ENCODE results near the gene LILRB5. TPM values are rescaled to one million over a fixed set of nuclear protein-coding genes. Genes with fewer than 3 reads are reported as not detected.
A peak's percentile ranks its signal among the peaks of the same experiment; 100 is the strongest.

Gene LILRB5
- total RNA-seq, 1 donor from 2014 or later, result not detected

DNA sequence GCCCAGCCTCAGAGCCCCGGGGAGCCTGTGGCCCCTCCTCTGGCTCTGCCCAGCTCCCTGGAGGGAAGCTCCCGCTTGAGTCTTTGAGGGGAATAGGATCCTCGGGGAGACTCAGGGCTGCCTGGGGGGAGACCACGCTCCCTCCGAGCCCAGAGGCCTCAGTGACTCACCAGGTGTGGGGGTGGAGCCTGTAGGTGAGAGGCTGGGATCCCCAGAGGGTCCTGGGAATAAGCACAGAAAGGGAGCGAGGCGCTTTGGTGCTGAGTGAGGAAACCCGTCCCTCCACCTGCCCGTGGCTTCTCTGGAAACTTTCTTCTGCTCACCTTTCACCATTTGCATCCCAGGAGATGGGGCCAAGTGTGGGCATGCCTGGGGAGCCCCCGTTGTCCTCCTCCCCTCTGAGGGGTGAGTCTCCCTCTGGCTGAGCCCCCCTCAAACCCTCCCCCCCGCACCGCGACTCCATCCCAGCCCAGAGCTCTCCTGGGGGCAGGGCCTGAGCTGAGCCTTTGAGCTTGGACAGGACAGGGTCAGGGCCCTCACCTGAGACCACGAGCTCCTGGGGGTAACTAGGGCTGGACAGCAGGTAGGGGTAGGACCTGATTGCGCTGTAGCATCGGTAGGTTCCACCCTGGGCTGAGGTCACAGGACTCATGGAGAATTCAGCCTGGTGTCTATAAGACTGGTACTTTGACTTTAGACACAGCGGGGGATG is 2.7 kb downstream of the LILRB5 start:
- Mint-ChIP-seq H3K4me1 (ENCODE audit: low read depth) (no peaks in the 10 kb centered on the region), H3K36me3 (ENCODE audit: low read depth) (no peaks in the 10 kb centered on the region), H3K9me3 (ENCODE audit: low read depth) (no peaks in the 10 kb centered on the region), H3K4me3 (ENCODE audit: unreplicated experiment) (no peak overlapping the region), H3K27ac (ENCODE audit: unreplicated experiment) (no peak overlapping the region), H3K27me3 (ENCODE audit: low read depth) (peaks cover 24% of the 10 kb centered on the region)
- TF ChIP-seq, protein P1, sequence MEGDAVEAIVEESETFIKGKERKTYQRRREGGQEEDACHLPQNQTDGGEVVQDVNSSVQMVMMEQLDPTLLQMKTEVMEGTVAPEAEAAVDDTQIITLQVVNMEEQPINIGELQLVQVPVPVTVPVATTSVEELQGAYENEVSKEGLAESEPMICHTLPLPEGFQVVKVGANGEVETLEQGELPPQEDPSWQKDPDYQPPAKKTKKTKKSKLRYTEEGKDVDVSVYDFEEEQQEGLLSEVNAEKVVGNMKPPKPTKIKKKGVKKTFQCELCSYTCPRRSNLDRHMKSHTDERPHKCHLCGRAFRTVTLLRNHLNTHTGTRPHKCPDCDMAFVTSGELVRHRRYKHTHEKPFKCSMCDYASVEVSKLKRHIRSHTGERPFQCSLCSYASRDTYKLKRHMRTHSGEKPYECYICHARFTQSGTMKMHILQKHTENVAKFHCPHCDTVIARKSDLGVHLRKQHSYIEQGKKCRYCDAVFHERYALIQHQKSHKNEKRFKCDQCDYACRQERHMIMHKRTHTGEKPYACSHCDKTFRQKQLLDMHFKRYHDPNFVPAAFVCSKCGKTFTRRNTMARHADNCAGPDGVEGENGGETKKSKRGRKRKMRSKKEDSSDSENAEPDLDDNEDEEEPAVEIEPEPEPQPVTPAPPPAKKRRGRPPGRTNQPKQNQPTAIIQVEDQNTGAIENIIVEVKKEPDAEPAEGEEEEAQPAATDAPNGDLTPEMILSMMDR (IDR thresholded peaks at IDR 0.05), result no peak
- peak; percentile 77 for DNase-seq (ENCODE audit: low spot score)

DNA sequence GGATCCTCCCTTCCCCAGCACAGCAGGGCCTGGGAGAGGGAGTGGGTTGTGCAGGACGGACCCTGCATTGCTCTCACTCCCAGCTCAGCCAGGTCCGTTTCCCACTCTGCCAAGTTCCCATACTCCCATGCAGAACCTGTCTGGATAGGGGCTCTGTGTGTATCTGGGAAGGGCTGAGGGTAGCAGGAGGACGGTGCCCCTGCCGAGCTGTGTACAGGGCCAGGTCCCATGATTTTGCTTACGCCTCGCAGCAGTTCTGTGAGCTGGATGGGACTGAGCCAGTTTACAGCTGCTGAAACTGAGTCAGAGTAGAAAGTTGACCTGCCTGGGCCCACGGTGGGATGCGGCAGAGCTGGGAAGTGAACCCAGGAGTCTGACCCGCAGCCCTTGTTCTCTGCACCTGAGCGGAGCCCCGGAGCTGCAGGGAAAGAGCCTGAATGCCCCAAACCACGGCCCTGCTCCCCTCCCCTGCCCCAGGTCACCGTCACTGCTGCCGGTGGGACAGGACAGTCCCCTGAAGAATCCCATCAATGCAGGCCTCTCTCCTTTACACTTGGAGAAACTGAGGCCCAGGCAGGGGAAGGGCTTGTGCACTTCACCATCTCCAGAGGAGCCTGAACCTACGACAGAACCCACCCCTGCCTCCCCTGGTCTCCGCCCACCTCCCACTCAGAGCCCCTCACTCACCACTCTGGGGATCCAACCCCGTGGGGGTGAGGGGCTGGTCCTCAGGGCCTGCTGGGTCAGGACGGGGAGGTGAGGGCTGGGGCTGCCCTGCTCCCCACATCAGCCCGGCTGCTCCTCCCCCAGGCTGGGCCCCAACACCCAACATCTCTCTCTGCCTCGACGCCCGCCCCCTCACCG is 3.5 kb downstream of the LILRB5 start:
- H3K9me3 Mint-ChIP-seq (ENCODE audit: low read depth), result no peaks in the 10 kb centered on the region
- H3K27me3 Mint-ChIP-seq (ENCODE audit: low read depth), result peaks cover 25% of the 10 kb centered on the region
- no peaks in the 10 kb centered on the region for H3K4me1 Mint-ChIP-seq (ENCODE audit: low read depth)
- TF ChIP-seq, protein P1 (IDR thresholded peaks at IDR 0.05), result no peak
- peak; percentile 79 for DNase-seq (ENCODE audit: low spot score)
- no peaks in the 10 kb centered on the region for H3K36me3 Mint-ChIP-seq (ENCODE audit: low read depth)
- no peak overlapping the region for H3K27ac Mint-ChIP-seq (ENCODE audit: unreplicated experiment)
- no peak overlapping the region for H3K4me3 Mint-ChIP-seq (ENCODE audit: unreplicated experiment)

DNA sequence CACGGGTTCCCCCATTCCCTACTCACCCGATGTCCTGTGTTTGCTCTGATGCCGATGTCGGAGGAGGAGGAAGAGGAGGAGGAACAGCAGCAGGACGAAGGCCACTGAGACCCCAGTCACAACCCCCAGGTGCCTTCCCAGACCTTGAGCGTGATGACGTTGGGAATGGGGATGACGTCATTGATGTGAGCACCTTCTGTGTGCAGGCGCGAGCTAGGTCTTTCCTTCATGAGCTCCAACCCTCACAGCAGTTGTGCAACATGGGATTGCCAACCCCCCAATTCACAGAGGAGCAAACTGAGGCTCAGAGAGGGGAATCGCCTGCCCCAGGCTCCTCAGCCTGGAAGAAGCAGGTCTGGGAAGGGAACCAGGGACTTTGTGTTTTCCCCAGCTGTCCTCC is 4.2 kb downstream of the LILRB5 start:
- Mint-ChIP-seq H3K27me3 (ENCODE audit: low read depth) (peaks cover 25% of the 10 kb centered on the region), H3K27ac (ENCODE audit: unreplicated experiment) (no peak overlapping the region), H3K36me3 (ENCODE audit: low read depth) (no peaks in the 10 kb centered on the region), H3K9me3 (ENCODE audit: low read depth) (no peaks in the 10 kb centered on the region), H3K4me3 (ENCODE audit: unreplicated experiment) (no peak overlapping the region), H3K4me1 (ENCODE audit: low read depth) (peaks cover 1% of the 10 kb centered on the region)
- TF ChIP-seq, protein P1 (IDR thresholded peaks at IDR 0.05), result no peak
- peak; percentile 49 for DNase-seq (ENCODE audit: low spot score)

DNA sequence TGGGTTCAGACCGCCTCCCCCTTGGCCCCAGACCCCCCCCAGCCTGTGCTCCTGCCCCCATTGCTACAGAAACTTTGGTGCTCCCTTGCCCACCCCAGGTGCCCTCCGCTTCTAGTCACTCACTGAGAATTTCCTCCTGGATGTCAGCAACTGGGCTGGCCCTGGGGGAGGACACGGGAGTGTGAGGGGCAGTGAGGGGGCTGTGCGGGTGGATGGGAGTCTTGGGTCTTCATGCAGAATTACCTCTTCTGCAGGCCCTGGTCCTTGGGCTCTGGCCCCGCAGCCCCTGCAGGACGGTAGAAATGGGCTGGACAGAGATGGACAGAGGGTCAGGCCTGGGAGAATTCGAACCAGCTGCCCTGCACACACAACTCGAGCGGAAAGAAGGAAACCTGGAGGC is 4.8 kb downstream of the LILRB5 start:
- DNase-seq (ENCODE audit: low spot score), result peak; percentile 82
- Mint-ChIP-seq H3K27ac (ENCODE audit: unreplicated experiment) (no peak overlapping the region), H3K4me3 (ENCODE audit: unreplicated experiment) (no peak overlapping the region), H3K27me3 (ENCODE audit: low read depth) (peaks cover 22% of the 10 kb centered on the region), H3K36me3 (ENCODE audit: low read depth) (no peaks in the 10 kb centered on the region), H3K4me1 (ENCODE audit: low read depth) (peaks cover 3% of the 10 kb centered on the region), H3K9me3 (ENCODE audit: low read depth) (no peaks in the 10 kb centered on the region)
- TF ChIP-seq, protein P1 (IDR thresholded peaks at IDR 0.05), result no peak

DNA sequence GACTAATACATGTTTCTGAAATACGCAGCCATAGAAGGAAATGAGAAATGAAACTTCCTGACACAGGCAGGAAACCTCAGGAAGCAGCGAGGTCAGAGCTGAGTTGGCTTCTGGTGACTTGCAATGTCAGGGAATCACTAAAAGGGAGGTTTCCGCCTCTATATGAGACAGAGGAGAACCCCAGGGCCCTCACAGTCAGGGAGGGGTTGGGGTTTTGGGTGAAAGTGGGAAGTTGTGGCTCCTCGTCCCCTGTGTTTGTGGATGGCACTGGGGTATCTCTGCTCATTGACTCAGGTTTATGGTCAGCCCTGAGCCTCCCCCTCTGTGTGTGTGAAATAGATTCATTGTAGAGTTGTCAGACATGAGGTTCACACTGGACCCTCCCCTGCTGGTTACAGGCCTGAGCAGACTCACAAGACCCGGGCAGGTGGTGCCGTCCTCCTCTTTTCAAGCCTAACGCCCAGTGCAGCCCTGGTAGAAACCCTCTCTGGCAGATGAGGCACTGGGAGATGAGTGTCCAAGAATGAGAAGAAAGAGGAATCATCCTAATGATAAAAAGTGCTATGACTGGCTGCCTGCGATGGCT is 9.0 kb downstream of the LILRB5 start:
- no peaks in the 10 kb centered on the region for H3K36me3 Mint-ChIP-seq (ENCODE audit: low read depth)
- DNase-seq (ENCODE audit: low spot score), result no peak
- no peaks in the 10 kb centered on the region for H3K9me3 Mint-ChIP-seq (ENCODE audit: low read depth)

More for the DNA sequence above, 9.0 kb downstream of the LILRB5 start:
- no peak overlapping the region for H3K4me3 Mint-ChIP-seq (ENCODE audit: unreplicated experiment)
- H3K27ac Mint-ChIP-seq (ENCODE audit: unreplicated experiment), result no peak overlapping the region
- peaks cover 15% of the 10 kb centered on the region for H3K27me3 Mint-ChIP-seq (ENCODE audit: low read depth)
- TF ChIP-seq, protein P1 (IDR thresholded peaks at IDR 0.05), result no peak
- peaks cover 3% of the 10 kb centered on the region for H3K4me1 Mint-ChIP-seq (ENCODE audit: low read depth)

Data from chondrocyte (in vitro differentiated cells).